ENCODE results near the gene KCNJ4. TPM values are rescaled to one million over a fixed set of nuclear protein-coding genes. Genes with fewer than 3 reads are reported as not detected.
A peak's percentile ranks its signal among the peaks of the same experiment; 100 is the strongest.

The KCNJ4 gene
- total RNA-seq, 2 donors from 2014 or later: not detected

GRCh38 chr22:38489561-38490145, 34.7 kb upstream of the KCNJ4 start:
- no peaks in the 10 kb centered on the region for H3K27me3 ChIP-seq (replicated peaks; ENCODE audit: insufficient read depth)
- H3K4me1 ChIP-seq (ENCODE audit: control insufficient read depth in 1 of 2, low read depth in 2 of 2): peaks cover 12 to 26% of the 10 kb centered on the region in 2 donors
- H3K4me3 ChIP-seq: no peak overlapping the region
- TF ChIP-seq, protein P1, sequence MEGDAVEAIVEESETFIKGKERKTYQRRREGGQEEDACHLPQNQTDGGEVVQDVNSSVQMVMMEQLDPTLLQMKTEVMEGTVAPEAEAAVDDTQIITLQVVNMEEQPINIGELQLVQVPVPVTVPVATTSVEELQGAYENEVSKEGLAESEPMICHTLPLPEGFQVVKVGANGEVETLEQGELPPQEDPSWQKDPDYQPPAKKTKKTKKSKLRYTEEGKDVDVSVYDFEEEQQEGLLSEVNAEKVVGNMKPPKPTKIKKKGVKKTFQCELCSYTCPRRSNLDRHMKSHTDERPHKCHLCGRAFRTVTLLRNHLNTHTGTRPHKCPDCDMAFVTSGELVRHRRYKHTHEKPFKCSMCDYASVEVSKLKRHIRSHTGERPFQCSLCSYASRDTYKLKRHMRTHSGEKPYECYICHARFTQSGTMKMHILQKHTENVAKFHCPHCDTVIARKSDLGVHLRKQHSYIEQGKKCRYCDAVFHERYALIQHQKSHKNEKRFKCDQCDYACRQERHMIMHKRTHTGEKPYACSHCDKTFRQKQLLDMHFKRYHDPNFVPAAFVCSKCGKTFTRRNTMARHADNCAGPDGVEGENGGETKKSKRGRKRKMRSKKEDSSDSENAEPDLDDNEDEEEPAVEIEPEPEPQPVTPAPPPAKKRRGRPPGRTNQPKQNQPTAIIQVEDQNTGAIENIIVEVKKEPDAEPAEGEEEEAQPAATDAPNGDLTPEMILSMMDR (IDR thresholded peaks at IDR 0.05): no peak
- H3K36me3 ChIP-seq: peaks cover 93% of the 10 kb centered on the region
- H3K9me3 ChIP-seq: no peaks in the 10 kb centered on the region
- DNase-seq (ENCODE audit: low spot score) (no peak), ATAC-seq (ENCODE audit: insufficient number of reproducible peaks, low FRiP score, low read depth) (no peak)
- H3K27ac ChIP-seq: peak overlapping the region in 1 of 2 donors; percentile 46

GRCh38 chr22:38489142-38489541, 34.1 kb upstream of the KCNJ4 start:
- TF ChIP-seq, protein P1 (IDR thresholded peaks at IDR 0.05): no peak
- Histone ChIP-seq H3K9me3 (no peaks in the 10 kb centered on the region), H3K27ac (peak overlapping the region in 1 of 2 donors; percentile 36), H3K4me3 (no peak overlapping the region), H3K27me3 (replicated peaks; ENCODE audit: insufficient read depth) (no peaks in the 10 kb centered on the region), H3K36me3 (peaks cover 93% of the 10 kb centered on the region), H3K4me1 (ENCODE audit: control insufficient read depth in 1 of 2, low read depth in 2 of 2) (peaks cover 7 to 22% of the 10 kb centered on the region in 2 donors)
- DNase-seq (ENCODE audit: low spot score) (no peak), ATAC-seq (ENCODE audit: insufficient number of reproducible peaks, low FRiP score, low read depth) (no peak)

- Histone ChIP-seq H3K36me3 (peaks cover 91% of the 10 kb centered on the region), H3K27me3 (replicated peaks; ENCODE audit: insufficient read depth) (no peaks in the 10 kb centered on the region), H3K27ac (no peak overlapping the region), H3K9me3 (no peaks in the 10 kb centered on the region), H3K4me3 (no peak overlapping the region), H3K4me1 (ENCODE audit: control insufficient read depth in 1 of 2, low read depth in 2 of 2) (peaks cover 7 to 15% of the 10 kb centered on the region in 2 donors)
- TF ChIP-seq, protein P1 (IDR thresholded peaks at IDR 0.05): no peak
- ATAC-seq (ENCODE audit: insufficient number of reproducible peaks, low FRiP score, low read depth) (no peak), DNase-seq (ENCODE audit: low spot score) (no peak)
These were observed 32.9 kb upstream of the KCNJ4 start for GRCh38 chr22:38487946-38488345.

- TF ChIP-seq, protein P1 (IDR thresholded peaks at IDR 0.05): no peak
- DNase-seq (ENCODE audit: low spot score) (no peak), ATAC-seq (ENCODE audit: insufficient number of reproducible peaks, low FRiP score, low read depth) (no peak)
- H3K27ac ChIP-seq: no peak overlapping the region
- H3K36me3 ChIP-seq: peaks cover 86% of the 10 kb centered on the region
- no peaks in the 10 kb centered on the region for H3K9me3 ChIP-seq
- no peak overlapping the region for H3K4me3 ChIP-seq
- no peaks in the 10 kb centered on the region for H3K27me3 ChIP-seq (replicated peaks; ENCODE audit: insufficient read depth)
- peaks cover 0 to 4% of the 10 kb centered on the region in 2 donors for H3K4me1 ChIP-seq (ENCODE audit: control insufficient read depth in 1 of 2, low read depth in 2 of 2)
These were observed 30.8 kb upstream of the KCNJ4 start for GRCh38 chr22:38485783-38486182.

GRCh38 chr22:38484244-38484643, 29.2 kb upstream of the KCNJ4 start:
- ATAC-seq (ENCODE audit: insufficient number of reproducible peaks, low FRiP score, low read depth) (no peak), DNase-seq (ENCODE audit: low spot score) (no peak)
- H3K27ac ChIP-seq: no peak overlapping the region
- no peaks in the 10 kb centered on the region for H3K27me3 ChIP-seq (replicated peaks; ENCODE audit: insufficient read depth)
- H3K9me3 ChIP-seq: no peaks in the 10 kb centered on the region
- H3K4me1 ChIP-seq (ENCODE audit: control insufficient read depth in 1 of 2, low read depth in 2 of 2): peaks cover 0 to 4% of the 10 kb centered on the region in 2 donors
- H3K36me3 ChIP-seq: peaks cover 71% of the 10 kb centered on the region
- no peak overlapping the region for H3K4me3 ChIP-seq
- TF ChIP-seq, protein P1 (IDR thresholded peaks at IDR 0.05): no peak

Measured in thoracic aorta (tissue), 2 donors.